ENCODE measurements around the gene PTPN14.

DNA sequence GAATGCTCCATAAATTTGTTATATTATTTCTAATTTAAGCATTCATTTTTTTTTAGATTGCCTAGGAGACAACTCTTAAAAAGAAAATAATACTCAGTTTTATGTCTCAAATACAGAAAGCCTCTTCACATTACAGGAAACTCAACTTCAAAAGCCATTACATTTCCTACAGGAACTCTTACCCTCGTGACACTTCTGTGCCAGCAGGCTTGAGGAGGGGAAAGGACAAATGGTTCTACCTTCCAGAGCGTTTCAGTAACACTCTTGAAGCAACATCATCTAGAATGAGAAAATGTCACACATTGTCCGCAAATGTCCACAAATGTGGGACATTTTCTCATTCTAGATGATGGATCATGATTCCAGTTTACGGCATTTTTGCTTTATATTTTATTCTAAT lies 51.7 kb downstream of the PTPN14 start:
- TF ChIP-seq POLR2A (IDR thresholded peaks at IDR 0.05) (no peak), CTCF (IDR thresholded peaks at IDR 0.05) (no peak)

All from lower leg skin (tissue), 3 donors.